Prostate gland (tissue), 2 donors: ENCODE results near the gene PTER. TPM values are rescaled to one million over a fixed set of nuclear protein-coding genes. Genes with fewer than 3 reads are reported as not detected.

ENCODE experiments used
- DNase-seq: peaks from one replicate; pipeline ENCODE4 v3.0.0-alpha.2; 2019; ENCODE audit warnings: low spot score
- H3K27ac ChIP-seq, 2 donors: fragments of 200-600 bp; sonication (generic); 2 replicates each; pipeline ENCODE4 v1.5.1; 2017 to 2019
- H3K27me3 ChIP-seq: fragments of 200-600 bp; sonication (generic); replicated peaks from 2 replicates; pipeline ENCODE4 v1.5.1; 2019; ENCODE audit not compliant: insufficient read depth
- H3K36me3 ChIP-seq, 2 donors: fragments of 200-600 bp; sonication (generic); 1 replicate in 1 of 2; 2 replicates in 1 of 2; pipeline versions ENCODE4 v1.5.1 to v1.8.1; 2017 to 2019
- H3K4me1 ChIP-seq: fragments of 200-600 bp; sonication (generic); replicated peaks from 2 replicates; pipeline ENCODE4 v1.5.1; 2019
- H3K4me3 ChIP-seq, 2 donors: fragments of 200-600 bp; sonication (generic); 2 replicates each; pipeline ENCODE4 v1.5.1; 2017 to 2019
- H3K9me3 ChIP-seq: fragments of 200-600 bp; sonication (generic); 2 replicates; pipeline ENCODE4 v1.5.1; 2017
- CTCF ChIP-seq, 4 experiments: fragments of 200-600 bp in 2 of 4; fragments of 450-650 bp in 2 of 4; sonication (generic) in 2 of 4; IDR thresholded peaks; 1 replicate in 3 of 4; 2 replicates in 1 of 4; pipeline ENCODE4 v1.5.1; 2016 to 2019; ENCODE audit warnings: antibody characterized with exemption in 4 of 4, mild to moderate bottlenecking in 2 of 4, moderate library complexity in 2 of 4
- POLR2A ChIP-seq: fragments of 450-650 bp; IDR thresholded peaks from one replicate; pipeline ENCODE4 v1.6.1; 2016; ENCODE audit warnings: antibody characterized with exemption, mild to moderate bottlenecking
- POLR2AphosphoS5 ChIP-seq: sonication (generic); formaldehyde crosslinking; IDR thresholded peaks from one replicate; pipeline ENCODE4 v1.6.1; 2017; ENCODE audit warnings: antibody characterized with exemption
- WGBS: methylation state at CpG from one replicate; pipeline ENCODE4 v1.1.5; 2018; 5-methylcytosine and 5-hydroxymethylcytosine counted together
- intact Hi-C: fragments of 100-400 bp; cut with DNase I; formaldehyde crosslinking; loops from one replicate; pipeline ENCODE4 v1.14.2; 2022
- total RNA-seq, 2 donors: library from RNA; depleted of rRNA; stranded (reverse); fragments of >200 nt; gene quantifications; one replicate each; pipeline ENCODE4 v1.1.0, GENCODE V29; 2016

Gene PTER
- total RNA-seq, 2 donors from 2014 or later: 10.4 to 18.8 TPM

DNA sequence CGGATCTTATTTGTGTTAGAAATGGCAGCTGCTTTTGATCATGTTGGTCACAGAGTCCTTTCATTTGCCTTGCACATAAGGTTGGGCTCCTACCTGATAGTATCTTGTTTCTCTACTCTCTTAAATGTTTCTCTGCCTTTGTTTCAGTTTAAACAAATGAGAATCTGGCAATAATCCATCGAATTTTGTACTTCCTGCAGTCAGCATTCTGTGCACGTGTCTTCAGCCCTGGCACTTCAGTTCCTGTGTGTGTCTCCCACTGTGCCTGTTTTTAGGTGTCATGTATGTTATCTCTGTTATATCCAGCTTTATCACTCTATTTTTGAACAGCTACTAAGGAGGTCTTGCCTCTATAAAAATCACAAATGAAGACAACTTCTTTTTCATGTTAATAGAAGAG is 28.4 kb upstream of the PTER start:
- no peak overlapping the region for H3K27ac ChIP-seq
- H3K4me1 ChIP-seq: no peaks in the 10 kb centered on the region
- no peak for DNase-seq
- H3K4me3 ChIP-seq: no peak overlapping the region
- whole genome bisulfite sequencing: 5% methylated on average over 3 of the region's 3 CpGs
- H3K27me3 ChIP-seq: no peaks in the 10 kb centered on the region
- TF ChIP-seq POLR2AphosphoS5 (no peak), CTCF (IDR thresholded peaks at IDR 0.05) (no peak), POLR2A (no peak)
- H3K36me3 ChIP-seq: no peaks in the 10 kb centered on the region
- intact Hi-C loops: no loop called here
- no peaks in the 10 kb centered on the region for H3K9me3 ChIP-seq

DNA sequence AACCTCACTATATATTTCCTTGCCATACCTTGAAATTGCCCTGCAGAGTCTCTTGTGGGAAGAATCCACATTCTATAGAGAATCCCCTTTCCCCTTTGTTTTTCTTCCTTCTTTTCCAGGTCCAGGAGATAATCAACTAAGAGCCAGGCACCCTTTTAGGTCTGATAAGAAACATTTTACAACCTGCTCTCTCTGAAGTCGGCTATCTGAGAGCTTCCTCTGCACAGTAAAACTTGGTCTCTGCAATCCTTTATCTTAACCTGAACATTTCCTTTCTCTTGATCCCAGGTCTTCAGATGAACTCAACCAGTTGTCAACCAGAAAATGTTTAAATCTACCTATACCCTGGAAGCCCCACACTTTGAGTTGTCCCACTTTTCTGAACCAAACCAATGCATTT is 19.5 kb upstream of the PTER start:
- TF ChIP-seq POLR2A (no peak), CTCF (IDR thresholded peaks at IDR 0.05) (no peak), POLR2AphosphoS5 (no peak)
- intact Hi-C loops: no loop called here
- no peaks in the 10 kb centered on the region for H3K27me3 ChIP-seq
- H3K4me1 ChIP-seq: no peaks in the 10 kb centered on the region
- DNase-seq: no peak
- H3K4me3 ChIP-seq: no peak overlapping the region
- H3K9me3 ChIP-seq: no peaks in the 10 kb centered on the region
- 63% methylated on average over 1 of the region's 1 CpG for WGBS
- H3K36me3 ChIP-seq: no peaks in the 10 kb centered on the region
- no peak overlapping the region for H3K27ac ChIP-seq

- intact Hi-C loops: no loop called here
- no peaks in the 10 kb centered on the region for H3K4me1 ChIP-seq
Measured at GRCh38 chr10:16423599-16423998, 13.2 kb upstream of the PTER start.

GRCh38 chr10:16425449-16425848 is 11.4 kb upstream of the PTER start:
- no peak overlapping the region for H3K27ac ChIP-seq
- WGBS: 94% methylated on average over 3 of the region's 3 CpGs
- H3K36me3 ChIP-seq: no peaks in the 10 kb centered on the region
- H3K27me3 ChIP-seq: no peaks in the 10 kb centered on the region
- TF ChIP-seq POLR2A (no peak), POLR2AphosphoS5 (no peak), CTCF (IDR thresholded peaks at IDR 0.05) (no peak)
- no peaks in the 10 kb centered on the region for H3K9me3 ChIP-seq
- intact Hi-C loops: no loop called here
- no peak for DNase-seq
- H3K4me3 ChIP-seq: no peak overlapping the region
- H3K4me1 ChIP-seq: no peaks in the 10 kb centered on the region

More at GRCh38 chr10:16423599-16423998, 13.2 kb upstream of the PTER start:
- no peak for TF ChIP-seq POLR2A
- TF ChIP-seq POLR2AphosphoS5: no peak
- TF ChIP-seq CTCF (IDR thresholded peaks at IDR 0.05): no peak
- DNase-seq: no peak
- no peaks in the 10 kb centered on the region for H3K27me3 ChIP-seq
- WGBS: 93% methylated on average over 3 of the region's 3 CpGs
- H3K36me3 ChIP-seq: no peaks in the 10 kb centered on the region
- H3K9me3 ChIP-seq: no peaks in the 10 kb centered on the region
- H3K27ac ChIP-seq: no peak overlapping the region
- H3K4me3 ChIP-seq: no peak overlapping the region

- Histone ChIP-seq H3K27me3 (no peaks in the 10 kb centered on the region), H3K9me3 (no peaks in the 10 kb centered on the region), H3K4me1 (no peaks in the 10 kb centered on the region), H3K27ac (no peak overlapping the region), H3K4me3 (no peak overlapping the region), H3K36me3 (no peaks in the 10 kb centered on the region)
- no peak for DNase-seq
- intact Hi-C loops: no loop called here
- 91% methylated on average over 6 of the region's 6 CpGs for WGBS
- TF ChIP-seq POLR2A (no peak), POLR2AphosphoS5 (no peak), CTCF (IDR thresholded peaks at IDR 0.05) (no peak)
Measured at GRCh38 chr10:16429539-16429938, 7.3 kb upstream of the PTER start.
